Right lobe of liver (tissue), 4 donors: ENCODE results near the gene GFOD1.

Experiments used
- POLR2A ChIP-seq: fragments of 450-650 bp; IDR thresholded peaks from one replicate; pipeline ENCODE4 v1.6.1; 2017; ENCODE audit warnings: antibody characterized with exemption, mild to moderate bottlenecking
- TF ChIP-seq, protein P1 (sequence below), 4 donors: fragments of 200-600 bp in 3 of 4; fragments of 450-650 bp in 1 of 4; IDR thresholded peaks; one replicate each; pipeline versions ENCODE4 v1.5.1 to v1.8.0; 2016 to 2022; ENCODE audit warnings: antibody characterized with exemption in 4 of 4, mild to moderate bottlenecking in 2 of 4
- donor health status: DM: no; HTN: no; CAD: no.
- donor health status: DM: no; HTN: no; CAD: no.
- donor health status: DM: no; HTN: yes; CAD: no.

DNA sequence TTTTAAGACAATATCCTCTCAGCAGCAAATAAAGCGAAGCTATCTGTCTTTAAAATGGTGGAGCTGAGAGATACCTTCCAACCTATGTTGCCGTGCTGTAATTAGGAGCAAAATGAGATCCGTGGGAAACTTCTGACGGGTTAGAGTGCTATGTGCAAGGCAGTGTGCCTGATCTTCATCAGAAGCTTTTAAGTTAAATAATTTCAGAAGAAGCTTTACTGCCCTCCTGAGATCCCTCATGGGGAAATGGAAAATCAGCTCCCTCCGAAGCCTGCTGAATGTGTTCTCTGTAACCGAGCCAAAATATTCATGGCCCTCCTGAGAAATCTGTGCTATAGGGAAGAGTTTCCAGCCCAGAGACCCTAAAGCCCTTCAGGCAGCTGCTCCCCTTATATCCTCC lies 115.3 kb downstream of the GFOD1 start:
- TF ChIP-seq POLR2A = no peak
- TF ChIP-seq, protein P1, sequence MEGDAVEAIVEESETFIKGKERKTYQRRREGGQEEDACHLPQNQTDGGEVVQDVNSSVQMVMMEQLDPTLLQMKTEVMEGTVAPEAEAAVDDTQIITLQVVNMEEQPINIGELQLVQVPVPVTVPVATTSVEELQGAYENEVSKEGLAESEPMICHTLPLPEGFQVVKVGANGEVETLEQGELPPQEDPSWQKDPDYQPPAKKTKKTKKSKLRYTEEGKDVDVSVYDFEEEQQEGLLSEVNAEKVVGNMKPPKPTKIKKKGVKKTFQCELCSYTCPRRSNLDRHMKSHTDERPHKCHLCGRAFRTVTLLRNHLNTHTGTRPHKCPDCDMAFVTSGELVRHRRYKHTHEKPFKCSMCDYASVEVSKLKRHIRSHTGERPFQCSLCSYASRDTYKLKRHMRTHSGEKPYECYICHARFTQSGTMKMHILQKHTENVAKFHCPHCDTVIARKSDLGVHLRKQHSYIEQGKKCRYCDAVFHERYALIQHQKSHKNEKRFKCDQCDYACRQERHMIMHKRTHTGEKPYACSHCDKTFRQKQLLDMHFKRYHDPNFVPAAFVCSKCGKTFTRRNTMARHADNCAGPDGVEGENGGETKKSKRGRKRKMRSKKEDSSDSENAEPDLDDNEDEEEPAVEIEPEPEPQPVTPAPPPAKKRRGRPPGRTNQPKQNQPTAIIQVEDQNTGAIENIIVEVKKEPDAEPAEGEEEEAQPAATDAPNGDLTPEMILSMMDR (IDR thresholded peaks at IDR 0.05) = no peak
